ENCODE data around the gene ZBTB16. TPM values are rescaled to one million over a fixed set of nuclear protein-coding genes. Genes with fewer than 3 reads are reported as not detected.

ZBTB16 gene
- polyA plus RNA-seq, 4 donors, result 0.82 to 2.2 (median 2.0) TPM

GRCh38 chr11:114176321-114176720, 116.8 kb downstream of the ZBTB16 start:
- no peak for DNase-seq (ENCODE audit: low read depth in 4 of 4, low spot score in 2 of 4)

GRCh38 chr11:114178656-114179055, 119.1 kb downstream of the ZBTB16 start:
- DNase-seq (ENCODE audit: low read depth in 4 of 4, low spot score in 2 of 4), result no peak

GRCh38 chr11:114179234-114179941, 119.9 kb downstream of the ZBTB16 start:
- DNase-seq (ENCODE audit: low read depth in 4 of 4, low spot score in 2 of 4), result no peak

GRCh38 chr11:114180301-114181055, 121.0 kb downstream of the ZBTB16 start:
- DNase-seq (ENCODE audit: low read depth in 4 of 4, low spot score in 2 of 4), result no peak

- DNase-seq (ENCODE audit: low read depth in 4 of 4, low spot score in 2 of 4), result no peak
These were observed 121.7 kb downstream of the ZBTB16 start for GRCh38 chr11:114181195-114181594.

- DNase-seq (ENCODE audit: low read depth in 4 of 4, low spot score in 2 of 4), result no peak
These were observed 122.2 kb downstream of the ZBTB16 start for GRCh38 chr11:114181752-114182151.

GRCh38 chr11:114182471-114183043, 123.0 kb downstream of the ZBTB16 start:
- no peak for DNase-seq (ENCODE audit: low read depth in 4 of 4, low spot score in 2 of 4)

GRCh38 chr11:114183044-114183511, 123.6 kb downstream of the ZBTB16 start:
- no peak for DNase-seq (ENCODE audit: low read depth in 4 of 4, low spot score in 2 of 4)

GRCh38 chr11:114185436-114185835, 125.9 kb downstream of the ZBTB16 start:
- no peak for DNase-seq (ENCODE audit: low read depth in 4 of 4, low spot score in 2 of 4)

GRCh38 chr11:114187173-114187572, 127.7 kb downstream of the ZBTB16 start:
- no peak for DNase-seq (ENCODE audit: low read depth in 4 of 4, low spot score in 2 of 4)

GRCh38 chr11:114188851-114189570, 129.5 kb downstream of the ZBTB16 start:
- DNase-seq (ENCODE audit: low read depth in 4 of 4, low spot score in 2 of 4), result no peak

- DNase-seq (ENCODE audit: low read depth in 4 of 4, low spot score in 2 of 4), result no peak
These were observed 131.1 kb downstream of the ZBTB16 start for GRCh38 chr11:114190630-114191029.

GRCh38 chr11:114191893-114192292, 132.4 kb downstream of the ZBTB16 start:
- DNase-seq (ENCODE audit: low read depth in 4 of 4, low spot score in 2 of 4), result no peak

GRCh38 chr11:114192841-114193389, 133.4 kb downstream of the ZBTB16 start:
- no peak for DNase-seq (ENCODE audit: low read depth in 4 of 4, low spot score in 2 of 4)

GRCh38 chr11:114193730-114194679, 134.5 kb downstream of the ZBTB16 start:
- no peak for DNase-seq (ENCODE audit: low read depth in 4 of 4, low spot score in 2 of 4)

GRCh38 chr11:114194702-114195101, 135.2 kb downstream of the ZBTB16 start:
- no peak for DNase-seq (ENCODE audit: low read depth in 4 of 4, low spot score in 2 of 4)

- DNase-seq (ENCODE audit: low read depth in 4 of 4, low spot score in 2 of 4), result no peak
These were observed 135.6 kb downstream of the ZBTB16 start for GRCh38 chr11:114195151-114195550.

- no peak for DNase-seq (ENCODE audit: low read depth in 4 of 4, low spot score in 2 of 4)
These were observed 136.6 kb downstream of the ZBTB16 start for GRCh38 chr11:114195981-114196731.
